Measurements from ENCODE around the gene ABCC3.

DNA sequence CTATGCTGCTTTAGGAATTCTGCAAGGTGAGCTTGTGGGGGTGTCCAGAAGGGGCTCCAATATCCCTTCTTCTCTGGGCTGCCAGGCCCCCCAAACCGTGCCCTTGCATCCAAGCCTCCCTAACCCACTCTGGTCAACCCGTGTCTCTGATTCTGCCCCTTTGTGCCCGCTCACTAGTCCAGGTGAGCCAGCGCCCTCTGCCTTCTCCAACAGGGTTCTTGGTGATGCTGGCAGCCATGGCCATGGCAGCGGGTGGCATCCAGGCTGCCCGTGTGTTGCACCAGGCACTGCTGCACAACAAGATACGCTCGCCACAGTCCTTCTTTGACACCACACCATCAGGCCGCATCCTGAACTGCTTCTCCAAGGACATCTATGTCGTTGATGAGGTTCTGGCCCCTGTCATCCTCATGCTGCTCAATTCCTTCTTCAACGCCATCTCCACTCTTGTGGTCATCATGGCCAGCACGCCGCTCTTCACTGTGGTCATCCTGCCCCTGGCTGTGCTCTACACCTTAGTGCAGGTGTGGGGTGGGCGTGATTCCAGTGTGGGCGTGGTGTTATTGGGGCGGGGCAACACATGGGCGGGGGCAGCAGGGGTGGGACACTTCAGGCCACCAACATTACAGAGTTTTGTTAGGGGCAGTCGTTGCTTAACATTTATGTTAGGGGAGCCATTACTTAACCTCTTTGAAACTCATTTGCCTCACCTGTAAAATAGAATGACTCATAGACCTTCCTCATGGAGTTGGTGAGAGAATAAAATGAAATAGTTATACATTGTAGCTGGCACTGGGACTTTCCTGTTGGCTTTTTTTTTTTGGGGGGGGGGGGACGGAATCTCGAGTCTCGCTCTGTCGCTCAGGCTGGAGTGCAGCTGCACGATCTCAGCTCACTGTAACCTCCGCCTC, 41.6 kb downstream of the ABCC3 start:
- TF ChIP-seq, protein P1, sequence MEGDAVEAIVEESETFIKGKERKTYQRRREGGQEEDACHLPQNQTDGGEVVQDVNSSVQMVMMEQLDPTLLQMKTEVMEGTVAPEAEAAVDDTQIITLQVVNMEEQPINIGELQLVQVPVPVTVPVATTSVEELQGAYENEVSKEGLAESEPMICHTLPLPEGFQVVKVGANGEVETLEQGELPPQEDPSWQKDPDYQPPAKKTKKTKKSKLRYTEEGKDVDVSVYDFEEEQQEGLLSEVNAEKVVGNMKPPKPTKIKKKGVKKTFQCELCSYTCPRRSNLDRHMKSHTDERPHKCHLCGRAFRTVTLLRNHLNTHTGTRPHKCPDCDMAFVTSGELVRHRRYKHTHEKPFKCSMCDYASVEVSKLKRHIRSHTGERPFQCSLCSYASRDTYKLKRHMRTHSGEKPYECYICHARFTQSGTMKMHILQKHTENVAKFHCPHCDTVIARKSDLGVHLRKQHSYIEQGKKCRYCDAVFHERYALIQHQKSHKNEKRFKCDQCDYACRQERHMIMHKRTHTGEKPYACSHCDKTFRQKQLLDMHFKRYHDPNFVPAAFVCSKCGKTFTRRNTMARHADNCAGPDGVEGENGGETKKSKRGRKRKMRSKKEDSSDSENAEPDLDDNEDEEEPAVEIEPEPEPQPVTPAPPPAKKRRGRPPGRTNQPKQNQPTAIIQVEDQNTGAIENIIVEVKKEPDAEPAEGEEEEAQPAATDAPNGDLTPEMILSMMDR (IDR thresholded peaks at IDR 0.05) = no peak
- TF ChIP-seq POLR2A (IDR thresholded peaks at IDR 0.05) (no peak), POLR2AphosphoS5 (IDR thresholded peaks at IDR 0.05) (no peak)

Measured in breast epithelium (tissue), 3 donors.